GM12878 (cell line): ENCODE measurements around the gene MYO6.

Experiments
- BRCA1 ChIP-seq: IDR thresholded peaks from 2 replicates; pipeline ENCODE4 v1.6.1; 2011; ENCODE audit warnings: low read depth, low read length, improper control_type of control experiment
- RAD21 ChIP-seq: IDR thresholded peaks from 2 replicates; pipeline ENCODE4 v1.6.1; 2011; ENCODE audit warnings: mild to moderate bottlenecking, low read depth, low read length, moderate library complexity; ENCODE audit not compliant: insufficient read depth
- SUZ12 ChIP-seq: fragments of 200-600 bp; sonication (generic); IDR thresholded peaks from one replicate; pipeline ENCODE4 v1.6.1; 2018; ENCODE audit warnings: antibody characterized with exemption, mild to moderate bottlenecking; ENCODE audit not compliant: unreplicated experiment
- TF ChIP-seq, protein P1 (sequence below), 3 experiments: IDR thresholded peaks in 2 of 3; conservative IDR thresholded peaks in 1 of 3; 2 replicates each; pipeline ENCODE4 v1.5.1; 2011; ENCODE audit warnings: low read depth in 3 of 3, low read length in 3 of 3, mild to moderate bottlenecking in 3 of 3, control low read depth in 2 of 3, moderate library complexity in 2 of 3, inconsistent platforms in 1 of 3, mixed read lengths in 1 of 3; ENCODE audit not compliant: control insufficient read depth in 2 of 3, insufficient read depth in 1 of 3; ENCODE audit errors: extremely low read depth in 1 of 3

DNA sequence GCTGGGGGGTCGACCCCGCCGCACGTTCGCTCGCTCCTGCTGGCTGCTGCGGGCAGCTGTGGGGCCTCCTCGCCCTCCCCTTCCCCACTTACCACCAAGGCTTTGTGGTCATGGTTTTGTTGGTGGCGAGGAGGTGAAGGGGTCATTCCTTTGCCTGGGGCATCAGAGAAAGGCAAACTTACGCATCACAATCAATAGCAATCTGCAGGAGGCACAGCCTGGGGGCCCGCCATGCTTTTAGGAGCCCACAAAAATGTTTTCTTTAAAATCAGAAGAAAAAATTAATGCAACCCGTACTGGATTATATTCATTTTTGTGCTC is 186.4 kb downstream of the MYO6 start:
- TF ChIP-seq, protein P1, sequence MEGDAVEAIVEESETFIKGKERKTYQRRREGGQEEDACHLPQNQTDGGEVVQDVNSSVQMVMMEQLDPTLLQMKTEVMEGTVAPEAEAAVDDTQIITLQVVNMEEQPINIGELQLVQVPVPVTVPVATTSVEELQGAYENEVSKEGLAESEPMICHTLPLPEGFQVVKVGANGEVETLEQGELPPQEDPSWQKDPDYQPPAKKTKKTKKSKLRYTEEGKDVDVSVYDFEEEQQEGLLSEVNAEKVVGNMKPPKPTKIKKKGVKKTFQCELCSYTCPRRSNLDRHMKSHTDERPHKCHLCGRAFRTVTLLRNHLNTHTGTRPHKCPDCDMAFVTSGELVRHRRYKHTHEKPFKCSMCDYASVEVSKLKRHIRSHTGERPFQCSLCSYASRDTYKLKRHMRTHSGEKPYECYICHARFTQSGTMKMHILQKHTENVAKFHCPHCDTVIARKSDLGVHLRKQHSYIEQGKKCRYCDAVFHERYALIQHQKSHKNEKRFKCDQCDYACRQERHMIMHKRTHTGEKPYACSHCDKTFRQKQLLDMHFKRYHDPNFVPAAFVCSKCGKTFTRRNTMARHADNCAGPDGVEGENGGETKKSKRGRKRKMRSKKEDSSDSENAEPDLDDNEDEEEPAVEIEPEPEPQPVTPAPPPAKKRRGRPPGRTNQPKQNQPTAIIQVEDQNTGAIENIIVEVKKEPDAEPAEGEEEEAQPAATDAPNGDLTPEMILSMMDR (IDR thresholded peaks at IDR 0.05 in 2 of 3, conservative IDR thresholded peaks at IDR 0.05 in 1 of 3; ENCODE audit: control insufficient read depth in 2 of 3, extremely low read depth in 1 of 3, insufficient read depth in 1 of 3, low read depth in 3 of 3, low read length in 3 of 3) = no peak
- TF ChIP-seq BRCA1 (no peak), RAD21 (no peak), SUZ12 (no peak)
